Uterus (tissue), 2 donors: ENCODE measurements around the gene EME2.

Source experiments
- CTCF ChIP-seq, 4 experiments: fragments of 200-600 bp in 2 of 4; fragments of 450-650 bp in 2 of 4; sonication (generic) in 2 of 4; IDR thresholded peaks; one replicate each; pipeline ENCODE4 v1.5.1; 2016 to 2019; ENCODE audit warnings: antibody characterized with exemption in 4 of 4, mild to moderate bottlenecking in 2 of 4, moderate library complexity in 1 of 4
- POLR2A ChIP-seq, 2 donors: fragments of 450-650 bp; IDR thresholded peaks; one replicate each; pipeline ENCODE4 v1.6.1; 2016; ENCODE audit warnings: antibody characterized with exemption in 2 of 2, mild to moderate bottlenecking in 1 of 2, moderate library complexity in 1 of 2

DNA sequence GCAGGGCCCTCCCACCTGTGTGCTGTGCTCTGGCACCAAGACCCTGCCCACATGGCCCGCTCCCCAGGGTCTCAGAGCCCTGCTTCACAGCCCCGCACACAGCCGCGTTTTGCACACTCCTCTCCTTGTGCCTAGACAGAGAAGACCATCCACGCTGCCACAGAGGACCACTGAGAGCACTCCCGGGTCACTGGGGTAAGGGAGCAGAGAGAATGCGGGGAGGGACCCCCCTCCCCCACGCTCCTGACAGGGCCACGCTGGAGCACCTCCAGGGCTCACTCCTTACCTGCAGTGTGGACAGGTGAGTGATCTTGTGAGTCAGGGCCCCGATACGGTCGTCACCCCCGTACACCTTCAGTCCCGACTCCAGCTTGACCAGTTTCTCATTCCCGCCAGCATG is 47.0 kb downstream of the EME2 start:
- no peak for TF ChIP-seq CTCF (IDR thresholded peaks at IDR 0.05)
- no peak for TF ChIP-seq POLR2A (IDR thresholded peaks at IDR 0.05)
